Hematopoietic multipotent progenitor cell treated with erythropoietin and hydrocortisone succinate and interleukin-3 and kit ligand, for 17 days (in vitro differentiated cells): ENCODE results near the gene HNRNPA1L2.
A peak's percentile ranks its signal among the peaks of the same experiment; 100 is the strongest.
"Not testable (repeated sequence)": the region's sequence is repeated elsewhere in the genome, so short reads cannot be mapped to it uniquely, and the experiment has no call there.

Source experiments
- DNase-seq: peaks from one replicate; pipeline ENCODE4 v3.0.0-alpha.2; 2015; ENCODE audit warnings: low spot score

The HNRNPA1L2 gene

GRCh38 chr13:52642131-52642530, at the start of gene HNRNPA1L2:
TSS of gene HNRNPA1L2 (plus strand) at chr13:52642431. CDS start at chr13:52642493, 62 bp downstream.
- DNase-seq, result no peak

- not testable (repeated sequence) for DNase-seq
These were observed 49.1 kb upstream of the HNRNPA1L2 start for GRCh38 chr13:52593175-52593574.

- DNase-seq, result not testable (repeated sequence)
These were observed 48.4 kb upstream of the HNRNPA1L2 start for GRCh38 chr13:52593812-52594211.

GRCh38 chr13:52594295-52594694, 47.9 kb upstream of the HNRNPA1L2 start:
- not testable (repeated sequence) for DNase-seq

- DNase-seq, result no peak
These were observed 44.6 kb upstream of the HNRNPA1L2 start for GRCh38 chr13:52597676-52598075.

GRCh38 chr13:52599037-52599847, 43.0 kb upstream of the HNRNPA1L2 start:
- no peak for DNase-seq

GRCh38 chr13:52599848-52600603, 42.2 kb upstream of the HNRNPA1L2 start:
- DNase-seq, result no peak

- DNase-seq, result no peak
These were observed 41.6 kb upstream of the HNRNPA1L2 start for GRCh38 chr13:52600666-52601065.

GRCh38 chr13:52603316-52603715, 38.9 kb upstream of the HNRNPA1L2 start:
- DNase-seq, result not testable (repeated sequence)

- DNase-seq, result not testable (repeated sequence)
These were observed 36.1 kb upstream of the HNRNPA1L2 start for GRCh38 chr13:52606126-52606525.

GRCh38 chr13:52606795-52607194, 35.4 kb upstream of the HNRNPA1L2 start:
- not testable (repeated sequence) for DNase-seq

- DNase-seq, result not testable (repeated sequence)
These were observed 34.0 kb upstream of the HNRNPA1L2 start for GRCh38 chr13:52608184-52608583.

- DNase-seq, result peak; percentile 56
These were observed 33.1 kb upstream of the HNRNPA1L2 start for GRCh38 chr13:52609013-52609606.

GRCh38 chr13:52610158-52610557, 32.1 kb upstream of the HNRNPA1L2 start:
- DNase-seq, result not testable (repeated sequence)

- DNase-seq, result no peak
These were observed 27.0 kb upstream of the HNRNPA1L2 start for GRCh38 chr13:52615134-52615801.

GRCh38 chr13:52615812-52616211, 26.4 kb upstream of the HNRNPA1L2 start:
- DNase-seq, result no peak

GRCh38 chr13:52617070-52618060, 24.9 kb upstream of the HNRNPA1L2 start:
- no peak for DNase-seq

GRCh38 chr13:52631083-52631690, 11.0 kb upstream of the HNRNPA1L2 start:
- DNase-seq, result not testable (repeated sequence)

- DNase-seq, result no peak
These were observed 3.4 kb upstream of the HNRNPA1L2 start for GRCh38 chr13:52638666-52639328.

- no peak for DNase-seq
These were observed 1.9 kb downstream of the HNRNPA1L2 start for GRCh38 chr13:52644108-52644507.
